AG09309 (cell line): ENCODE results near the gene AGAP1.

Source experiments
- DNase-seq: peaks from one replicate; pipeline ENCODE4 v3.0.0-alpha.2; 2010; ENCODE audit warnings: low read depth
- H3K4me3 ChIP-seq: 2 replicates; pipeline ENCODE4 v1.5.1; 2011; ENCODE audit warnings: mild to moderate bottlenecking, low read depth, low read length, moderate library complexity; ENCODE audit not compliant: control insufficient read depth
- TF ChIP-seq, protein P1 (sequence below): IDR thresholded peaks from 2 replicates; pipeline ENCODE4 v1.5.1; 2011; ENCODE audit warnings: mild to moderate bottlenecking, low read depth, low read length, inconsistent platforms; ENCODE audit not compliant: insufficient read depth, control insufficient read depth; ENCODE audit errors: missing control alignments

AGAP1 gene

GRCh38 chr2:235674146-235674545 lies 180.3 kb downstream of the AGAP1 start:
- no peak overlapping the region for H3K4me3 ChIP-seq
- DNase-seq: no peak
- TF ChIP-seq, protein P1, sequence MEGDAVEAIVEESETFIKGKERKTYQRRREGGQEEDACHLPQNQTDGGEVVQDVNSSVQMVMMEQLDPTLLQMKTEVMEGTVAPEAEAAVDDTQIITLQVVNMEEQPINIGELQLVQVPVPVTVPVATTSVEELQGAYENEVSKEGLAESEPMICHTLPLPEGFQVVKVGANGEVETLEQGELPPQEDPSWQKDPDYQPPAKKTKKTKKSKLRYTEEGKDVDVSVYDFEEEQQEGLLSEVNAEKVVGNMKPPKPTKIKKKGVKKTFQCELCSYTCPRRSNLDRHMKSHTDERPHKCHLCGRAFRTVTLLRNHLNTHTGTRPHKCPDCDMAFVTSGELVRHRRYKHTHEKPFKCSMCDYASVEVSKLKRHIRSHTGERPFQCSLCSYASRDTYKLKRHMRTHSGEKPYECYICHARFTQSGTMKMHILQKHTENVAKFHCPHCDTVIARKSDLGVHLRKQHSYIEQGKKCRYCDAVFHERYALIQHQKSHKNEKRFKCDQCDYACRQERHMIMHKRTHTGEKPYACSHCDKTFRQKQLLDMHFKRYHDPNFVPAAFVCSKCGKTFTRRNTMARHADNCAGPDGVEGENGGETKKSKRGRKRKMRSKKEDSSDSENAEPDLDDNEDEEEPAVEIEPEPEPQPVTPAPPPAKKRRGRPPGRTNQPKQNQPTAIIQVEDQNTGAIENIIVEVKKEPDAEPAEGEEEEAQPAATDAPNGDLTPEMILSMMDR: no peak

DNA sequence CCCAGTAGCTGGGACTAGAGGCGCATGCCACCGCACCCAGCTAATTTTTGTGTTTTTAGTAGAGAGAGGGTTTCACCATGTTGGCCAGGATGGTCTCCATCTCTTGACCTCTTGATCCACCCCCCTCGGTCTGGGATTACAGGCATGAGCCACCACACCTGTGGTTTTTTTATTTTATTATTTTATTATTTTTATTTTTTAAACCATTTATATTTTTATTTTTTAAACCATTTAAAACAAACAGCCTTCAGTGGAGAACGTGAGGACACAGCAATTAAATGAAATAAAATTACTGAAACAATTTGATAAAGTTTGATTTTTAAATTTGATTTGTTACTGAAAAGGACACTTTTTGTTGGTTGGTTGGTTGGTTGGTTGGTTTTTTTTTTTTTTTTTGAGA lies 181.0 kb downstream of the AGAP1 start:
- DNase-seq: no peak
- TF ChIP-seq, protein P1: no peak
- no peak overlapping the region for H3K4me3 ChIP-seq

GRCh38 chr2:235675678-235676535 lies 182.1 kb downstream of the AGAP1 start:
- no peak overlapping the region for H3K4me3 ChIP-seq
- TF ChIP-seq, protein P1: peak; percentile 6
- DNase-seq: no peak

DNA sequence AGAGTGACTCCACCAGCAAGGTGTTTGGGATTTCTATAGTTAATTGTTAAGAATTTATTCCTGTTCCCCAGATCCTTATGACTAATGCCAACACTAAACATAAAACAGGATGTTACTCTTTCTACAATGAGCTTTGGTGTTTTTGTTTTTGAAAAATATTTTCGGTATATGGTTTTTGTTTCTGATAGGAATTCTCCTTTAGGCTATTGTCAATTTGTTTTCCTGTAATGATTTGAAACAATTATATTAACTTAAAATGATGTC lies 182.6 kb downstream of the AGAP1 start:
- no peak overlapping the region for H3K4me3 ChIP-seq
- TF ChIP-seq, protein P1: no peak
- no peak for DNase-seq

GRCh38 chr2:235677276-235677788 lies 183.5 kb downstream of the AGAP1 start:
- DNase-seq: no peak
- no peak overlapping the region for H3K4me3 ChIP-seq
- TF ChIP-seq, protein P1: no peak

GRCh38 chr2:235677937-235678336 lies 184.1 kb downstream of the AGAP1 start:
- no peak overlapping the region for H3K4me3 ChIP-seq
- TF ChIP-seq, protein P1: no peak
- DNase-seq: no peak
